ENCODE measurements around the gene KCNT2. TPM values are rescaled to one million over a fixed set of nuclear protein-coding genes. Genes with fewer than 3 reads are reported as not detected.

The KCNT2 gene
- total RNA-seq, 1 donor from 2014 or later: 29.8 TPM

GRCh38 chr1:196444634-196445033 lies 163.6 kb downstream of the KCNT2 start:
- no peak overlapping the region for H2AFZ ChIP-seq (replicated peaks)
- H4K20me1 ChIP-seq (ENCODE audit: low read depth): no peaks in the 10 kb centered on the region
- TF ChIP-seq CTCF (IDR thresholded peaks at IDR 0.05) (no peak), EZH2 (IDR thresholded peaks at IDR 0.05) (no peak), EZH2phosphoT487 (IDR thresholded peaks at IDR 0.05) (no peak)
- DNase-seq (ENCODE audit: low spot score): no peak
- no peak overlapping the region for H3K27ac Mint-ChIP-seq
- no peak overlapping the region for H3K4me3 Mint-ChIP-seq
- no peak overlapping the region for H3K9ac ChIP-seq
- no peaks in the 10 kb centered on the region for H3K27me3 Mint-ChIP-seq (ENCODE audit: insufficient read depth, low read depth)
- H3K79me2 ChIP-seq (ENCODE audit: low read depth): no peaks in the 10 kb centered on the region
- no peaks in the 10 kb centered on the region for H3K4me1 ChIP-seq
- no peaks in the 10 kb centered on the region for H3F3A ChIP-seq (ENCODE audit: low read depth)
- H3K36me3 ChIP-seq: no peaks in the 10 kb centered on the region
- H3K9me3 Mint-ChIP-seq: no peaks in the 10 kb centered on the region
- no peaks in the 10 kb centered on the region for H3K36me3 Mint-ChIP-seq
- no peak overlapping the region for H3K4me2 ChIP-seq
- no peaks in the 10 kb centered on the region for H3K9me3 ChIP-seq (ENCODE audit: low read depth)
- no peaks in the 10 kb centered on the region for H3K4me1 Mint-ChIP-seq
- H3K27me3 ChIP-seq: no peaks in the 10 kb centered on the region
- H3K4me3 ChIP-seq: no peak overlapping the region
- no peak overlapping the region for H3K27ac ChIP-seq

GRCh38 chr1:196442366-196442765 lies 165.9 kb downstream of the KCNT2 start:
- Histone ChIP-seq H3K27me3 (no peaks in the 10 kb centered on the region), H3K36me3 (no peaks in the 10 kb centered on the region), H3K4me2 (no peak overlapping the region), H3K4me1 (no peaks in the 10 kb centered on the region), H4K20me1 (ENCODE audit: low read depth) (no peaks in the 10 kb centered on the region), H3K79me2 (ENCODE audit: low read depth) (no peaks in the 10 kb centered on the region), H3K4me3 (no peak overlapping the region), H3F3A (ENCODE audit: low read depth) (peaks cover 10% of the 10 kb centered on the region), H3K9ac (no peak overlapping the region), H2AFZ (replicated peaks) (no peak overlapping the region), H3K9me3 (ENCODE audit: low read depth) (no peaks in the 10 kb centered on the region), H3K27ac (no peak overlapping the region)
- Mint-ChIP-seq H3K4me3 (no peak overlapping the region), H3K4me1 (no peaks in the 10 kb centered on the region), H3K27me3 (ENCODE audit: insufficient read depth, low read depth) (no peaks in the 10 kb centered on the region), H3K36me3 (no peaks in the 10 kb centered on the region), H3K9me3 (no peaks in the 10 kb centered on the region), H3K27ac (no peak overlapping the region)
- no peak for TF ChIP-seq CTCF (IDR thresholded peaks at IDR 0.05)
- TF ChIP-seq EZH2phosphoT487 (IDR thresholded peaks at IDR 0.05): no peak
- TF ChIP-seq EZH2 (IDR thresholded peaks at IDR 0.05): no peak
- DNase-seq (ENCODE audit: low spot score): no peak

GRCh38 chr1:196440711-196441110 lies 167.5 kb downstream of the KCNT2 start:
- Histone ChIP-seq H3F3A (ENCODE audit: low read depth) (peaks cover 11% of the 10 kb centered on the region), H3K27ac (no peak overlapping the region), H3K9me3 (ENCODE audit: low read depth) (no peaks in the 10 kb centered on the region), H3K79me2 (ENCODE audit: low read depth) (no peaks in the 10 kb centered on the region), H4K20me1 (ENCODE audit: low read depth) (no peaks in the 10 kb centered on the region), H3K9ac (no peak overlapping the region), H3K36me3 (no peaks in the 10 kb centered on the region), H3K4me1 (no peaks in the 10 kb centered on the region), H2AFZ (replicated peaks) (no peak overlapping the region), H3K4me2 (no peak overlapping the region), H3K27me3 (no peaks in the 10 kb centered on the region), H3K4me3 (no peak overlapping the region)
- Mint-ChIP-seq H3K27me3 (ENCODE audit: insufficient read depth, low read depth) (no peaks in the 10 kb centered on the region), H3K9me3 (no peaks in the 10 kb centered on the region), H3K27ac (no peak overlapping the region), H3K4me1 (no peaks in the 10 kb centered on the region), H3K36me3 (no peaks in the 10 kb centered on the region), H3K4me3 (no peak overlapping the region)
- no peak for TF ChIP-seq EZH2phosphoT487 (IDR thresholded peaks at IDR 0.05)
- TF ChIP-seq CTCF (IDR thresholded peaks at IDR 0.05): no peak
- no peak for TF ChIP-seq EZH2 (IDR thresholded peaks at IDR 0.05)
- DNase-seq (ENCODE audit: low spot score): no peak

All from neural progenitor cell (in vitro differentiated cells).